ENCODE measurements around the gene ITSN1. TPM values are rescaled to one million over a fixed set of nuclear protein-coding genes. Genes with fewer than 3 reads are reported as not detected.

ITSN1 gene
- total RNA-seq, 2 donors from 2014 or later = 3.8 to 4.3 TPM

DNA sequence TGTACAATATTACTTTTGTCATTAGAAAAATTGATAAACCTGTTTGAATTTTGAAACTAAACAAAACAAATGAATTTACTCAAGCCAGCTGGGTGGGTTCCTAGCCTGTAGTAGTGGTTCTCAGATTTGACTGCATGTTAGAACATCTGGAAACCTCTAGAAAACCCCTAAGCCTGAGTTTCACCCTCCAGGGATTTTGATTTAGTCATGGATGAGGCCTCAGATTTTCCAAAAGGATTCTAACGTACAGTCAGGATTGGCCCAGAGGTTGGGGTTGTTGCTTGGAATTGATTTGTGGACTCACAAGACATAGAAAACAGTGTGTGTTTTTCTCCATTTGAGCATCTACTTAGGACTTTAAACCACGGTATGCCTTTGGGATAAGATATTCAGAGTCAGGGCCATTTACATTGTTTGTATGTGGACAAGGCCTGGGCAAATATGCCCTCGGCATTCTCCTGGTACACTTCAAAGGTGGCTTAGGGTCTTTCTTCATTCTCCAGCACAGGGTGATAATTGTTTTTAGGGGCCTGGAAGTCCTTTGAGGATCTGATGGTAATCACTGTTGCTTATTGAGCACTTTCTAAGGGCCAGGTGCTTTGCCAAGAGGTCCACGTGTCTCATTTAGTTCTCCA, 230.7 kb downstream of the ITSN1 start:
- H3K4me3 Mint-ChIP-seq = no peak overlapping the region
- no peak overlapping the region for H3K27ac Mint-ChIP-seq
- ATAC-seq (replicated peaks) = no peak
- peaks cover 4% of the 10 kb centered on the region for H3K27me3 Mint-ChIP-seq
- H3K9me3 Mint-ChIP-seq = no peaks in the 10 kb centered on the region
- no peaks in the 10 kb centered on the region for H3K36me3 Mint-ChIP-seq (ENCODE audit: low read depth)
- no peaks in the 10 kb centered on the region for H3K4me1 Mint-ChIP-seq

GRCh38 chr21:33874161-33874560, 231.9 kb downstream of the ITSN1 start:
- no peaks in the 10 kb centered on the region for H3K4me1 Mint-ChIP-seq
- no peak for ATAC-seq (replicated peaks)
- peaks cover 4% of the 10 kb centered on the region for H3K27me3 Mint-ChIP-seq
- H3K4me3 Mint-ChIP-seq = no peak overlapping the region
- H3K36me3 Mint-ChIP-seq (ENCODE audit: low read depth) = no peaks in the 10 kb centered on the region
- no peaks in the 10 kb centered on the region for H3K9me3 Mint-ChIP-seq
- H3K27ac Mint-ChIP-seq = no peak overlapping the region

DNA sequence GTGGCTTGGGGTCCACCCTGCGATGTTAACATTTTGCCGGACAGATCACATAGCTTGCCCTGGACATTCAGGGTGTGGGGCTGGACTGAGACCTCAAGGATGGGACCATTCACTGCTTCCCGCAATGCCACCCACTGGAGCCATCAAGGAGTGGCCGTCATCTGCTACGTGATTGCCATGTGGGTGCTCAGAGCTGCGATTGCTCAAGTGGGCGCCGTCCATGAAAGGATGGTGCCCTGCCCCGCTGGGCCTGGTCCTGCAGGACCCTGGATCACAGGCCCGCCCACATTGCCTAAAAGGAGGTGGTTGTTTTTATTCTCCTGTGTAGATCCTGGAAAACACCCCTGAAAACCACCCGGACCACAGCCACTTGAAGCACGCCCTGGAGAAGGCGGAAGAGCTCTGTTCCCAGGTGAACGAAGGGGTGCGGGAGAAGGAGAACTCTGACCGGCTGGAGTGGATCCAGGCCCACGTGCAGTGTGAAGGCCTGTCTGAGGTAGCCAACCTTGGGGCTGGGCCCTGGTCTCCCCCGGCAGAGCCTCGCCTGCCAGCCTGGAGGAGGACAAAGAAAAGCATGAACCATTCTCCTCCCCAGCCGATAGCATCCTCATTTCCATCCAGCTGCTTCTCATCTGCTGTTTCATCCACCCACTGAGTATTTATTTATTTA, 232.9 kb downstream of the ITSN1 start:
- no peaks in the 10 kb centered on the region for H3K9me3 Mint-ChIP-seq
- peaks cover 4% of the 10 kb centered on the region for H3K27me3 Mint-ChIP-seq
- no peak for ATAC-seq (replicated peaks)
- H3K36me3 Mint-ChIP-seq (ENCODE audit: low read depth) = no peaks in the 10 kb centered on the region
- H3K27ac Mint-ChIP-seq = no peak overlapping the region
- no peak overlapping the region for H3K4me3 Mint-ChIP-seq
- H3K4me1 Mint-ChIP-seq = no peaks in the 10 kb centered on the region

- Mint-ChIP-seq H3K4me3 (no peak overlapping the region), H3K27ac (no peak overlapping the region), H3K4me1 (no peaks in the 10 kb centered on the region), H3K27me3 (peaks cover 4% of the 10 kb centered on the region), H3K9me3 (no peaks in the 10 kb centered on the region), H3K36me3 (ENCODE audit: low read depth) (no peaks in the 10 kb centered on the region)
- ATAC-seq (replicated peaks) = no peak
Observed at GRCh38 chr21:33878824-33879223, 236.5 kb downstream of the ITSN1 start.

- H3K27me3 Mint-ChIP-seq = peaks cover 12% of the 10 kb centered on the region
Observed at GRCh38 chr21:33880626-33881025, 238.3 kb downstream of the ITSN1 start.

DNA sequence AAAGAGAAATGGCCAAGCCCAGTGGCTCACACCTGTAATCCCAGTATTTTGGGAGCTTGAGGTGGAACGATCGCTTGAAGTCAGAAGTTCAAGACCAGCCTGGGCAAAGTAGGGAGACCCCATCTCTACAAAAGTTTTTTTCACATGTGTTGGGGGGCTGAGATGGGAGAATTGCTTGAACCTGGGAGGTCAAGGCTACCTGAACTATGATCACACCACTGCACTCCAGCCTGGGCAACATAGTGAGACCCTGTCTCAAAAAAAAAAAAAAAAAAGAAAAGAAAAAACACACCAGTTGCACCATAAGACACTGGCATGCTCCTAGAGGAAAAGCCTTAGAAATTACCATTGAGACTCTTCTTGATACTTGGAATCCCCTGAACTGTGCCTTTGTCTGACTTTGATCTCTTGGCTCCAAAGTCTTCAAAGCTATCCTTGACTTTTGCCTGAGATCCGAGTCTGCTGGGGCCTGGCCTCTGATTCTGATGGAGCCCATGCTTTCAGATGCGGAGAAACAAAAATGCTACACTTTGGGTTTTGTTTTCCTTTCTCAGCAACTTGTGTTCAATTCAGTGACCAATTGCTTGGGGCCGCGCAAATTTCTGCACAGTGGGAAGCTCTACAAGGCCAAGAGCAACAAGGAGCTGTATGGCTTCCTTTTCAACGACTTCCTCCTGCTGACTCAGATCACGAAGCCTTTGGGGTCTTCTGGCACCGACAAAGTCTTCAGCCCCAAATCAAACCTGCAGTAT, 239.6 kb downstream of the ITSN1 start:
- Mint-ChIP-seq H3K4me3 (no peak overlapping the region), H3K9me3 (no peaks in the 10 kb centered on the region), H3K27ac (no peak overlapping the region), H3K4me1 (no peaks in the 10 kb centered on the region), H3K27me3 (peaks cover 12% of the 10 kb centered on the region), H3K36me3 (ENCODE audit: low read depth) (no peaks in the 10 kb centered on the region)
- ATAC-seq (replicated peaks) = no peak

More at GRCh38 chr21:33880626-33881025, 238.3 kb downstream of the ITSN1 start:
- ATAC-seq (replicated peaks) = no peak
- Mint-ChIP-seq H3K4me3 (no peak overlapping the region), H3K27ac (no peak overlapping the region), H3K36me3 (ENCODE audit: low read depth) (no peaks in the 10 kb centered on the region), H3K9me3 (no peaks in the 10 kb centered on the region), H3K4me1 (no peaks in the 10 kb centered on the region)

DNA sequence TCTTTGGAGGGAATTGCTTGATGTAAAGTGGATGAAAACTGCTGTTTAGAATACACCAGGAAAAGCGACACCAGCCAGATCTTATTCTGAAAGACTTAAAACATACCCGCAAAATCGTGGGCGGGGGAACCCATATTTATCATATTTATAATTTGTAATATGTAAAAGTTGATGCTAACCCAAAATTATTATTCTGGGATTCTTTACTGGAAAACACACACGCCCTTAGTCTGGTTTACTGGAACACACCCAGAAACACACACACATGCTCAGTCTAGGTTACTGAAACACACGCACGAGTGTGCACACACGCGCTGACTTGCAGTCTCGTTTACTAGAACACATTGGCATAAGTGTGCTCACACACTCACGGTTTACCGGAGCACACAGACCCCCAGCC, 240.8 kb downstream of the ITSN1 start:
- Mint-ChIP-seq H3K36me3 (ENCODE audit: low read depth) (no peaks in the 10 kb centered on the region), H3K4me1 (no peaks in the 10 kb centered on the region), H3K4me3 (no peak overlapping the region), H3K27ac (no peak overlapping the region), H3K9me3 (no peaks in the 10 kb centered on the region), H3K27me3 (peaks cover 8% of the 10 kb centered on the region)
- no peak for ATAC-seq (replicated peaks)

- ATAC-seq (replicated peaks) = no peak
- Mint-ChIP-seq H3K27me3 (peaks cover 8% of the 10 kb centered on the region), H3K4me3 (no peak overlapping the region), H3K36me3 (ENCODE audit: low read depth) (no peaks in the 10 kb centered on the region), H3K27ac (no peak overlapping the region), H3K9me3 (no peaks in the 10 kb centered on the region), H3K4me1 (no peaks in the 10 kb centered on the region)
Observed at GRCh38 chr21:33884376-33885171, 242.3 kb downstream of the ITSN1 start.

- Mint-ChIP-seq H3K27me3 (peaks cover 8% of the 10 kb centered on the region), H3K9me3 (no peaks in the 10 kb centered on the region), H3K4me3 (no peak overlapping the region), H3K27ac (no peak overlapping the region), H3K36me3 (ENCODE audit: low read depth) (no peaks in the 10 kb centered on the region), H3K4me1 (no peaks in the 10 kb centered on the region)
- ATAC-seq (replicated peaks) = no peak
Observed at GRCh38 chr21:33885172-33885514, 242.8 kb downstream of the ITSN1 start.

DNA sequence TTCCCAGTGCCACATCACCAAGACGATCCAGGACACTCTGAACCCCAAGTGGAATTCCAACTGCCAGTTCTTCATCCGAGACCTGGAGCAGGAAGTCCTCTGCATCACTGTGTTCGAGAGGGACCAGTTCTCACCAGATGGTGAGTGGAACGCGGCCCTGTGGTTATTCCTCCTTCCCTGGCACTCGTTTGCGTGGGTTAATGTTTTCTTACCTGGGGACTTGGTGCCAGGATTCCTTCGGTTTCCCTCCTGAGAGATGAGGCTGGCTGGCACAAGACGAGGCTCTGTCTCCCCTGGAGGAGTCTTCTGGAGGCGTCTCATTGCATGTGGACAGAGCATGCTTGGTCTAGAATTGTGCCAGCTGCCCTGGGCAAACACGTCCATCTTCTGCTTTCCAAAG, 244.0 kb downstream of the ITSN1 start:
- no peaks in the 10 kb centered on the region for H3K9me3 Mint-ChIP-seq
- no peaks in the 10 kb centered on the region for H3K4me1 Mint-ChIP-seq
- no peak overlapping the region for H3K4me3 Mint-ChIP-seq
- H3K36me3 Mint-ChIP-seq (ENCODE audit: low read depth) = no peaks in the 10 kb centered on the region
- ATAC-seq (replicated peaks) = no peak
- no peak overlapping the region for H3K27ac Mint-ChIP-seq
- peaks cover 8% of the 10 kb centered on the region for H3K27me3 Mint-ChIP-seq

DNA sequence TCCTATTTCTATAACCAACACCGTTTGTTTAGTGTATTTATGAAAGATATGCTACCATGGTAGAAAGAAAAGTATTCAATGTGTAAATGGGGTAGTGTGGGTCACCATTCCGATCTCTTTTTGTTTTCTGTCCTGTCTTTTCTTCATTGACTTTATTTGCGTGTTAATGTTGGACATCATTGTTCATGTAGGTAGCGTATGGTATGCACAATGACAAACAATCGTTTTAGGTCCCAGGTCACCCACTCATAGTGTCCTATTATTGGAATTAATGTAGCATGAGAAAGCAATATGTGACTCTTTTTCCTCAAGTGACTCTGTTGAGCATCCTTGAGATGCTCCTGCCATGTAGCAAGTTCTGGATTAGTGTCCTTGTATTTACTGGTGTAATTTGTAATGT, 247.9 kb downstream of the ITSN1 start:
- no peaks in the 10 kb centered on the region for H3K9me3 Mint-ChIP-seq
- H3K36me3 Mint-ChIP-seq (ENCODE audit: low read depth) = no peaks in the 10 kb centered on the region
- H3K27me3 Mint-ChIP-seq = peaks cover 2% of the 10 kb centered on the region
- no peak overlapping the region for H3K27ac Mint-ChIP-seq
- peaks cover 7% of the 10 kb centered on the region for H3K4me1 Mint-ChIP-seq
- no peak overlapping the region for H3K4me3 Mint-ChIP-seq
- ATAC-seq (replicated peaks) = no peak

DNA sequence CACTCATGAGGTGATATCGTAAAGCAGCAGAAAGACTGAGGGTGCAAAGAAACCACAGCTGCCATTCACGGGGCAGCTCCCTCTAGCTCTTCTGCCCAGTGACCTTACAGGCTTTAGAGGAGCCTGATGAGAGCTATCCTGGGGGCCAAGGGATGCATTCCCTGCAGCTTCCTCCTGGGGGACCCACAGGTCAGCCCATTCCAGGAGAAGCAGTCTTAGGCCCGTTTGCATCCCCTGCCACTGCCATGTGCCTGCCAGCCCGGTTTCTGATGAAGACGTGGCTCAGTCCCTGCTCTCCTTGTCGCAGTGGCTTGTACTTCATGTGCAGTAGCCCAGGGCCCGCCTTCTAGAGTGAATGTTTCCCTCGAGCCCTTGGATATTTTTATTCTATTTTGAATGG, 250.6 kb downstream of the ITSN1 start:
- Mint-ChIP-seq H3K27me3 (peaks cover 9% of the 10 kb centered on the region), H3K36me3 (ENCODE audit: low read depth) (no peaks in the 10 kb centered on the region), H3K9me3 (no peaks in the 10 kb centered on the region), H3K4me1 (peaks cover 12% of the 10 kb centered on the region), H3K4me3 (no peak overlapping the region), H3K27ac (no peak overlapping the region)
- ATAC-seq (replicated peaks) = no peak

- peaks cover 9% of the 10 kb centered on the region for H3K27me3 Mint-ChIP-seq
- ATAC-seq (replicated peaks) = no peak
- H3K4me3 Mint-ChIP-seq = no peak overlapping the region
- no peak overlapping the region for H3K27ac Mint-ChIP-seq
- H3K36me3 Mint-ChIP-seq (ENCODE audit: low read depth) = no peaks in the 10 kb centered on the region
- H3K9me3 Mint-ChIP-seq = no peaks in the 10 kb centered on the region
- H3K4me1 Mint-ChIP-seq = peaks cover 12% of the 10 kb centered on the region
Observed at GRCh38 chr21:33893917-33894316, 251.6 kb downstream of the ITSN1 start.

DNA sequence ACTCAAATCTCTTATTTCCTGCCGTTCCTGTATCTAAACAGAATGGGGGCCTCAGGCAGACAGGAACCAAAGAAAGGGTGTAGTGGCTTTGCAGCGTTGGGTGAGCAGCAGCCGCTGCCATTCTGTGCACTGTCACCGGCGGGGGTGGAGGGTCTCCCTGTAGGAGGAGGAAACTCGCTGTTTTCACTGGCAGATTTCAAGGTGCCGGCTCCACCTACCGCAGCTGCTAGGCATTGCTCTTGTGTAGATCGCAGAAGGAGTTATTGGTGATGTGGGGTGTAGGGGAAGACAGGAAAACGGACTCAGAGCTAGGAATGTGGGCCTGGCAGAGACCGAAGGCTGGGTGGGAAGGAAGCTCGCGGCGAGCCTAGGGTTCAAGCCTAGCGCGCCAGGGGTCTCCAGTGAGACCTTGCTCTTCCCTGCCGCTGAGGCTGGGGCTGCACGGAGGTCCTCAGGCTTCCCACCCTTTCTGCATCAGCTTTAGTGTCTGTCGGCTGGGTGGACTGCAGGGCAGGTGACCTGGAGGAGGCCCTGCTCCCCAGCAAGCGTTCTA, 252.5 kb downstream of the ITSN1 start:
- peak; percentile 78 for ATAC-seq (replicated peaks)
- H3K36me3 Mint-ChIP-seq (ENCODE audit: low read depth) = peaks cover 5% of the 10 kb centered on the region
- peaks cover 12% of the 10 kb centered on the region for H3K4me1 Mint-ChIP-seq
- peaks cover 9% of the 10 kb centered on the region for H3K27me3 Mint-ChIP-seq
- H3K9me3 Mint-ChIP-seq = no peaks in the 10 kb centered on the region
- H3K4me3 Mint-ChIP-seq = peak overlapping the region; percentile 56
- no peak overlapping the region for H3K27ac Mint-ChIP-seq
